Posterior cingulate gyrus (tissue), 11 donors: ENCODE results near the gene GSX2.
"Not testable (repeated sequence)": the region's sequence is repeated elsewhere in the genome, so short reads cannot be mapped to it uniquely, and the experiment has no call there.

Experiments used
- DNase-seq, 10 donors: peaks; one replicate each; pipeline versions ENCODE4 v3.0.0 to v3.0.0-alpha.2; 2020 to 2021; ENCODE audit warnings: mixed read lengths in 3 of 10
- intact Hi-C: fragments of 100-400 bp; cut with DNase I; formaldehyde crosslinking; loops from one replicate; pipeline ENCODE4 v1.15.1; 2023

Gene GSX2

GRCh38 chr4:54099748-54100574, at the start of gene GSX2:
TSS of gene GSX2 (plus strand) at chr4:54100163. CDS start at chr4:54100345, 182 bp downstream.
- intact Hi-C loops = loop anchor here (10.0 kb wide), 1 partner anchor 125 kb away; the partner anchor contains the start of gene PDGFRA
- DNase-seq = peak in 3 of 10 donors; percentile 73 to 88 (median 75)

- intact Hi-C loops = no loop called here
- no peak for DNase-seq
These were observed 49.6 kb upstream of the GSX2 start for GRCh38 chr4:54050214-54050904.

DNA sequence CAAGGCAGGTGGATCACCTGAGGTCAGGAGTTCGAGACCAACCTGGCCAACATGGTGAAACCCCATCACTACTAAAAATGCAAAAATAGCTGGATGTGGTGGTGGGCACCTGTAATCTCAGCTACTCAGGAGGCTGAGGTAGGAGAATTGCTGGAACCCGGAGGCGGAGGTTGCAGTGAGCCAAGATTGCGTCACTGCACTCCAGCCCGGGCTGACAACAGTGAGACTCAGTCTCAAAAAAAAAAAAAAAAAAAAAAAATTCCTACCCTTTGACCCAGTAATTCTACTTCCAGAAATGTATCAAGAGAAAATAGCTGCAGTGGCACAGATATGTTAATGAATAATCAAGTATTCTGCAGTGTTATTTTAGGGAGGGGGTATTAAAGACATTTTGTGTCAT, 46.6 kb upstream of the GSX2 start:
- intact Hi-C loops, DNase-seq: not testable (repeated sequence)

GRCh38 chr4:54054501-54054900, 45.5 kb upstream of the GSX2 start:
- intact Hi-C loops = no loop called here

DNA sequence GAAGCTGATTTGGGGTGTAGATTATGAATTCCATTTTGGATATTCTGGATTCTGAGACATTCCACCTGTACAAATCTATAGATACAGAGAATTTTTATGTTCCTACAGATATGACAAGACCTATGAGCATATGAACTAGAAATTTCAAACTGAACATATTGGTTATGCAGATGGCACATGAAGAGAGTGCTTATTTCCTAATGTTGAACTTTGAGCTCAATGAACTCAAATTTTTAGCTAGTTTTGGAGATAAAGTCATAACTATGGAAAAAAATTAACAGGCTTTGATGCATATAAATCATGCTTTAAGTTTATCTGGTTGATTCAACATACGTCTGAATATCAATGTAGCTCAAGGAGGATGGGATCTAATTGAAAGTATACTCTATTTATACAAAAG, 44.5 kb upstream of the GSX2 start:
- DNase-seq = no peak
- intact Hi-C loops = no loop called here

More at GRCh38 chr4:54054501-54054900, 45.5 kb upstream of the GSX2 start:
- DNase-seq = no peak

DNA sequence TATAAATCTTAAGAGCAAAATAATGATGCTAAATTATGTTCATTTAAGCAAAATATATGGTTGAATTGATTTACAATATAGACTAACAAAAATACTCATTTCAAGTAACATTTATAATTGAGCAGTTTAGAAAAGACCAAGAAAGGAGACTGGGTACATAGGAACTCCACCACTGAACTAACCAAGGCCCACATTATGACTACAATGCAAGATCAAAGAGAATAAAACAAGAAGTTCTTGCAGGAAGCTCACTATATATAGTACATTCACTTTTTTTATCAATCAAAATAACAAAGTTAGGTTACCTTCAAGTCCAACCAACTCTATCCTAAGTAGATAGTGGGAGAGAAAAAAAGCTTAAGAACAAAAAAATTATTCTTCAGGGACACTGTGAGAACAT, 43.6 kb upstream of the GSX2 start:
- intact Hi-C loops = no loop called here
- no peak for DNase-seq

GRCh38 chr4:54058171-54058570, 41.8 kb upstream of the GSX2 start:
- intact Hi-C loops = no loop called here
- DNase-seq = no peak

DNA sequence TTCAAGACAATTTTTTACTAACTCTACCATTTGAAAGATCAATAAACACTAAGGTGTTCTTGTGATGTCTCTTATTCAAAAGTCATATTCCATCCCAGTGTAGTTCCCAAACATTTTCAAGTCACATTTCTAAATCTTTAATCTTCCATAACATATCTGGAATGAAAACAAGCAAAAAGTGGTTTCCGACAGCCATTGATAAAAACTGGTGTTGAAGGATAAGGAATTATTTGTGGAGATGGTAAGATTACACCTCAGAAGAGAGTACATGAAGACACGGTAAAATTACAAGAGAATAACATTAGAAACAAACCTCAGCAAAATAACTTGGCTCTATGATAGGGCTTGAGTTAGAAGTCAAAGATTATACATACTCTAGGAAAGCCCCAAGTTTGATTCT, 39.8 kb upstream of the GSX2 start:
- intact Hi-C loops = no loop called here

GRCh38 chr4:54061067-54061466, 38.9 kb upstream of the GSX2 start:
- intact Hi-C loops = no loop called here
- no peak for DNase-seq

More for the DNA sequence above, 39.8 kb upstream of the GSX2 start:
- no peak for DNase-seq

- DNase-seq = no peak
- intact Hi-C loops = no loop called here
These were observed 38.1 kb upstream of the GSX2 start for GRCh38 chr4:54061873-54062272.

- DNase-seq = no peak
- intact Hi-C loops = no loop called here
These were observed 37.6 kb upstream of the GSX2 start for GRCh38 chr4:54062392-54062791.

- intact Hi-C loops = no loop called here
- DNase-seq = no peak
These were observed 36.7 kb upstream of the GSX2 start for GRCh38 chr4:54063229-54063628.

GRCh38 chr4:54063737-54064316, 36.1 kb upstream of the GSX2 start:
- intact Hi-C loops = no loop called here
- DNase-seq = peak; percentile 8 to 87 (median 26)

DNA sequence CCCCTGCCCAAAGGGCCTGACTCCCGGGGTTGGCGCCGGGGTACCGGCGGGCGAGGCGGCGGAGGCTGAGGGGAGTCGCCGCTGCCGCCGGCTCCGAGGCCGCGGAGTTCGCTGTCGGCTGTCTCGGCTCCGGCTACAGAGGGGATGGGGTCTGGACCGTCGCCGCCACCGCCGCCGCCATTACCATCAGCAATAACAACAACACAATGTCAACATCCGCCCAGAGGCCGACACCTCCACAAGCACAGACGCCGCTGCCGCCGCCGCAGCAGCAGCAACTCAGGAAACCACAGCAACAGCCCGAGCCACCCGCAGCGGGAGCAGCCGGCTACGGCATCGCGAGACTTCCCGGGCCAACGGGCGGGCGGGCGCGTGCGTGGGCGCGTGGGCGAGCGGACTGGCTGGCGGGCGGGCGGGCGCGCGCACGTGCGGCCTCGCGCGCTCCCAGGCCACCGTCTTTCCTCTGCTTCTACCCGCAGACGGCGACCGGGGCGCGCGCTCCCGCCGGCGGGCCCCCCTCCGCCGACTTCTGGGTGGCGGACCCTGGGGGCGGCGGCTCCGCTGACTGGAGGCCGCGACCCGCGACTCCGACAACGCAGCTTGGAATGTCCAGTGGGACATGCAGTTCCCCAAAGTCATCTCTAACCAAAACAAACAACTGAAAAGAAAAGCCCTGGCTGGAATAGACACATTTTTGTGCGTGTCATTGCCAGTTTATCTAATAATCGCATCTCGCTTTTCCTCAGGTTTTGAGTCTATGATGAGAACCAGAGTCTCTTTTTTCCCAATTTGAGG, 35.4 kb upstream of the GSX2 start, which contains the start of gene CHIC2:
TSS of gene CHIC2 (minus strand) at position 289 of the 795 bp plus-strand sequence. CDS start 305 bp downstream, outside the sequence.
- intact Hi-C loops = no loop called here
- peak; percentile 84 to 99 (median 92) for DNase-seq

DNA sequence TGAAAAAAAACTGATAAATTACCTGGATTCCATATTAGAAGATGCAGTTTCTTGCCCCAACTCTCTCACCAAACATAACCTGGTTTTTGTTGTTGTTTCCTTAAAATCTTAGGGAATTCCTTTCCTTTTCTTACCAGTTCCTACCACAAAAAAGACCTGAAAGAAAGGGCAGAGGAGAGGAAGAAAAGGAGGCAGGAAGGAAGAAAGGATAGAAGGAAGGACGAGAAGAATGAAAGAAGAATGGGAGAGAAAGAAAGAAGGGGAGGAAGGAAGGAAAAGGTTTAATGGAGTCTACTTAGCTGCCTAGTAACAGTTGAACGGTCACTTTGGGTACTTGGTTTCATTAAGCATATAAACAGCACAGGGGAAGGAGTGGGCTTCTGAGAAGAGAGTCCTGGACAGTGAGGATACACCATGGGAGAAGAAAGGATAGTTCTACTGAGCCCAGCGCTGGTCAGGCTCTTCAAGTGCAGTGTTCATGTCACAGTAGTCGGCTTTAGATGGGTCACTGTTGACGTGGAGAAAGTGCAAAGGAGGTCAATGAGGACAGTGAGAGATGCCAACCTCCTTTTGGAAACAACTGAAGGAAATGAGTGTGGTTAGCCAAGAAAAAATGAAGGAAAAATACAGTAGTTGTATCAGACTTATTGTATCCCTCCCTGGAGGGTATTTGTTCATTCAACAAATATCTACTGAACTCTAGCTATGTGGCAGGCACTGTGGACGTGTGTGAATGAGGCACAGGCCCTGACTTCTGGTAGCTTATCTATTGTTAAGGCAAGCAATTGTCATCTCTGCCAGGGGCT, 34.5 kb upstream of the GSX2 start:
- intact Hi-C loops = no loop called here
- no peak for DNase-seq

DNA sequence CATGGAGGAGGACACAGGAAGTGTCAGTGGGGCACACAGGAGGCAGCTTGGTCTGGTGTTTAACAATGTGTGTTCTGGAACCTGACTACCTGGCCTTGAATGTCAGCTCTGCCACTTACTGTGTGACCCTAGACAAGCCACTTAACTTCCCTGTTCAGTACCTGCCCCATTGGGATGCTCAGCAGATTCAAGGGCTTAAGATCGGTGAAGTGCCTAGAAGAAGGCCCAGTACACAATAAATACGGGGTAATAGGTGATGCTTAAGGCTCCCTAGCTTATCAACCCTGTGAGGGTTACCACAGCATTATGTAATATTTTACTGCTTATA, 33.9 kb upstream of the GSX2 start:
- no peak for DNase-seq
- intact Hi-C loops = no loop called here

DNA sequence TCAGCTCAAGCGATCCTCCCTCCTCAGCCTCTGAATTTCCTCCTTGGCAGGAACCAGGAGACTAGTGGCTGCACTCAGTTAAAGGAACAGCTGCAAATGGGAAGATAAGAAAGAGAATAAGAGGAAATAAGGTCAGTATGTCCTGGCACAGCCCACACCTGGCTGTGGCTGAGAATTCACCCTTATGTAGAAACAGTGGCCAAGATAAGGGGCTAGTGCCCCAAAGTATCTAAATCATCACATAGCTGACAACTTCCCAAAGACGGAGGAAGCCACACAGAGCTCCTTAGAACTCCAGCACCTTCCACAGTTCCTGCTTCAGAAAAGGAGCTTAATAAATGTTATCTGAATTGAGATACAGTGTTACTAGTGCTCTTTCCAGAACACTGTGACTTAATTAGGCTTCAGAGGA, 33.2 kb upstream of the GSX2 start:
- DNase-seq = no peak
- intact Hi-C loops = no loop called here

GRCh38 chr4:54067166-54067565, 32.8 kb upstream of the GSX2 start:
- no peak for DNase-seq
- intact Hi-C loops = no loop called here

DNA sequence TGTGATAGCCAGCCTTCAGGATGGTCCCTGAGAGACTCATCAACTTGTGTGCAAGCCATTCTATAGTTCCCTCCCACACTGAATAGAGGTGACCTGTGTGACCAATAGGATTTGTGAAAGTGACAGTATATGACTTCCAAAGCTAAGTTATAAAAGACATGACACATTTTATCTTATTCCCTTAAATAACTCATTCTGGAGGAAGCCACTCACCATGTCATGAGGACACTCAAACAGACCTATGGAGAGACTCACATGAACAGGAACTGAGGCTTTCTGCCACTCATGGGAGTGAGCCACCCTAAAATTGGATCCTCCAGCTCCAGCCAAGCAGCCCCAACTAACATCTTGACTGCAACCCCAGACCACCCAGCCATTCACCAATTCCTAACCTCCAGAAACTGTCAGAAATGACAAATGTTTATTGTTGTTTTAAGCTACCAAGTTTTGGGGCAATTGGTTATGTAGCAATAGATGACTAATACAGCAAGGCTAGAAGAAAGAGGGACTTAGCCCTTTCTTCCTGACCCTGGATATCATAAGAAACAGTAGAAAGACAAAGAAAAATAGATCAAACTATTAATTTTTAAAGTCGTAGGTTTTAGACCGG, 26.6 kb upstream of the GSX2 start:
- DNase-seq = no peak
- intact Hi-C loops = no loop called here
